ENCODE results near the gene TMEFF1. TPM values are rescaled to one million over a fixed set of nuclear protein-coding genes. Genes with fewer than 3 reads are reported as not detected.

Gene TMEFF1
- total and polyA plus RNA-seq, 8 donors = 0.05 to 0.92 TPM; not detected in 6

DNA sequence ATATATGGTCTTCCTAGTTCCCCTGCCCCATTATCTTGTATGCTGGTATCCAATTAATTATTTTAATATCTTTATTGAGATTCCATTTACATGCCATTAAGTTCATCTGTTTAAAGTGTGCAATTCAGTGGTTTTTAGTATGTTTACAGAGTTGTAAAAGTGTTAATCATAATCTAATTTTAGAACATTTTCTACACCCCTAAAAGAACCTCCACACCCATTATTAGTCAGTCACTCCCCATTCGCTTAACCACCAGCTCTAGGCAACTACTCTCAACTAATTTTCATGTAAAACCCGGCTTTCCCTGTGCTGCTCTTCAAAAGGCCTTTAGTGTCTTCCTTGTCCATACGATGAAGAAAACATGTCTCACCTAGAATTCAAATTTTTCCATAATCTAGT lies 84.1 kb downstream of the TMEFF1 start:
- DNase-seq = no peak
- no peaks in the 10 kb centered on the region for H3K36me3 ChIP-seq
- WGBS, 5 donors = 93 to 97% (median 96%) methylated on average over 3 of the region's 3 CpGs
- no peak overlapping the region for H3K27ac ChIP-seq
- intact Hi-C loops (cut with DNase I; ENCODE audit: low total_unique reads) = no loop called here
- no peaks in the 10 kb centered on the region for H3K4me1 ChIP-seq
- no peaks in the 10 kb centered on the region for H3K9me3 ChIP-seq
- TF ChIP-seq POLR2AphosphoS5 (IDR thresholded peaks at IDR 0.05) = no peak
- TF ChIP-seq EP300 (IDR thresholded peaks at IDR 0.05) = no peak
- TF ChIP-seq, protein P1, sequence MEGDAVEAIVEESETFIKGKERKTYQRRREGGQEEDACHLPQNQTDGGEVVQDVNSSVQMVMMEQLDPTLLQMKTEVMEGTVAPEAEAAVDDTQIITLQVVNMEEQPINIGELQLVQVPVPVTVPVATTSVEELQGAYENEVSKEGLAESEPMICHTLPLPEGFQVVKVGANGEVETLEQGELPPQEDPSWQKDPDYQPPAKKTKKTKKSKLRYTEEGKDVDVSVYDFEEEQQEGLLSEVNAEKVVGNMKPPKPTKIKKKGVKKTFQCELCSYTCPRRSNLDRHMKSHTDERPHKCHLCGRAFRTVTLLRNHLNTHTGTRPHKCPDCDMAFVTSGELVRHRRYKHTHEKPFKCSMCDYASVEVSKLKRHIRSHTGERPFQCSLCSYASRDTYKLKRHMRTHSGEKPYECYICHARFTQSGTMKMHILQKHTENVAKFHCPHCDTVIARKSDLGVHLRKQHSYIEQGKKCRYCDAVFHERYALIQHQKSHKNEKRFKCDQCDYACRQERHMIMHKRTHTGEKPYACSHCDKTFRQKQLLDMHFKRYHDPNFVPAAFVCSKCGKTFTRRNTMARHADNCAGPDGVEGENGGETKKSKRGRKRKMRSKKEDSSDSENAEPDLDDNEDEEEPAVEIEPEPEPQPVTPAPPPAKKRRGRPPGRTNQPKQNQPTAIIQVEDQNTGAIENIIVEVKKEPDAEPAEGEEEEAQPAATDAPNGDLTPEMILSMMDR (IDR thresholded peaks at IDR 0.05) = no peak
- no peak for TF ChIP-seq POLR2A (IDR thresholded peaks at IDR 0.05)
- H3K27me3 ChIP-seq = no peaks in the 10 kb centered on the region
- no peak overlapping the region for H3K4me3 ChIP-seq

DNA sequence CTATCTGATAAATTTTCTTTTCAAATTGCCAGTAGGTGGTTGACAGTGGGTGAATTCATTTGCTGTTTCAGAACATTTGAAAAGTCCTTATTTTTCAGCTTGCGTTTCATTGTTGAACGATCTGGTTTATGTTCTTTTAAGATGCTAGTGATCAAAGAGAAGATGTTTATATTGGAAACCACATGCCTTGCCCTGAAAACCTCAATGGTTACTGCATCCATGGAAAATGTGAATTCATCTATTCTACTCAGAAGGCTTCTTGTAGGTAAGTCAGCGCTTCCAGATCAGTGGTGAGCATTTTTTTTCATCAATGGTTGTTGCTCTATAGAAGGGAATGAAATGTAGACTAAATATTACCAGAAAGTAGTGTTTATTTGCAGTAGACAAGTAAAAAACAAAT lies 88.3 kb downstream of the TMEFF1 start:
- 80 to 89% (median 86%) methylated on average over 3 of the region's 3 CpGs for WGBS, 5 donors
- Histone ChIP-seq H3K27ac (no peak overlapping the region), H3K4me3 (no peak overlapping the region), H3K9me3 (no peaks in the 10 kb centered on the region), H3K27me3 (no peaks in the 10 kb centered on the region), H3K36me3 (peaks cover 0 to 4% (median 0%) of the 10 kb centered on the region in 4 donors), H3K4me1 (no peaks in the 10 kb centered on the region)
- intact Hi-C loops (cut with DNase I; ENCODE audit: low total_unique reads) = no loop called here
- no peak for TF ChIP-seq POLR2AphosphoS5 (IDR thresholded peaks at IDR 0.05)
- no peak for DNase-seq

DNA sequence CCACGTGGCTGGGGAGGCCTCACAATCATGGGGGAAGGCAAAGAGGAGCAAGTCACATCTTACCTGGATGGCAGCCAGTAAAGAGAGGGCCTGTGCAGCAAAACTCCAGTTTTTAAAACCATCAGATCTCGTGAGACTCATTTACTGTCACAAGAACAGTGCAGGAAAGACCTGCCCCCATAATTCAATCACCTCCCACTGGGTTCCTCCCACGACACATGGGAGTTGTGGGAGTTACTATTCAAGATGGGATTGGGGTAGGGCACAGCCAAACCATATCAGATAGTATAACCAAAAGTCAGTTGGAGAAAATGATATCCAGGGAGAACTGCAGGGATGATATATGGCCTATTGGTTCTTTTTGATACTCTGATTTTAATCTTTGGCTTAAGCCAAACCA lies 94.9 kb downstream of the TMEFF1 start:
- Histone ChIP-seq H3K27me3 (no peaks in the 10 kb centered on the region), H3K4me1 (no peaks in the 10 kb centered on the region), H3K27ac (no peak overlapping the region), H3K9me3 (no peaks in the 10 kb centered on the region), H3K4me3 (no peak overlapping the region), H3K36me3 (peaks cover 0 to 9% (median 0%) of the 10 kb centered on the region in 4 donors)
- intact Hi-C loops (cut with DNase I; ENCODE audit: low total_unique reads) = no loop called here
- 68 to 85% (median 73%) methylated on average over 3 of the region's 3 CpGs for WGBS, 5 donors
- no peak for DNase-seq
- TF ChIP-seq EP300 (IDR thresholded peaks at IDR 0.05) (no peak), POLR2A (IDR thresholded peaks at IDR 0.05) (no peak), POLR2AphosphoS5 (IDR thresholded peaks at IDR 0.05) (no peak)
- TF ChIP-seq, protein P1 (IDR thresholded peaks at IDR 0.05) = no peak

DNA sequence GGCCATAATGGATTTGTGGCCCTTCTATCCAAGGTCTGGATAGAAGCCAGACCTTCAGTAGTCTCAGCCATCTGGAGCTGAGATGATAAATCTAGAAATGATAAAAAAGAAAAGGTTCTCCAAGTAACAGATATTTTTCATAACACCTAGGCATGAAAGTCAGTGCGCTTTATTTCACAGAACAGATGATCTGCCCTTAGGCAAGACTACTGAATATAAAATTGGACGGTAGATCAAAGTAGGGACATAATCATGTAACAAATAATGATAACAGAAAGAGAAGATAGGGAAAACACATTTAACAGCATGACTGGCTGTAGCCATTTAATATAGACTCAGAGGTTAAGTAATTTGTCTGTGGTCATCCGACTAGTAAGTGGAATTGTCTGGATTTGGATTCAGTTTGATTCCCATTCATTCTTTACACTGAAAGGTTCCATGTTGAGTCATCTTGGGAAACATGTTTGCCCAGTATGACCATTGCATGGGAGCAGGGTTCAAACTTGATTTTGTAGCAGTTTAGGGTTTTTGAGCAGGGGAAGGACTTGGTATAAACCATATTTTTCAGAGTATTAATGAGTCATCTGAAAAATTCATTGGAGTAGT lies 100.8 kb downstream of the TMEFF1 start:
- Histone ChIP-seq H3K36me3 (peaks cover 0 to 15% (median 0%) of the 10 kb centered on the region in 4 donors), H3K27ac (no peak overlapping the region), H3K9me3 (no peaks in the 10 kb centered on the region), H3K4me1 (peaks cover 0 to 6% (median 0%) of the 10 kb centered on the region in 4 donors), H3K4me3 (no peak overlapping the region), H3K27me3 (no peaks in the 10 kb centered on the region)
- intact Hi-C loops (cut with DNase I; ENCODE audit: low total_unique reads) = no loop called here
- WGBS, 5 donors = 81 to 86% (median 82%) methylated on average over 3 of the region's 3 CpGs
- TF ChIP-seq POLR2AphosphoS5 (IDR thresholded peaks at IDR 0.05) = no peak
- TF ChIP-seq, protein P1 (IDR thresholded peaks at IDR 0.05) = no peak
- DNase-seq = no peak

DNA sequence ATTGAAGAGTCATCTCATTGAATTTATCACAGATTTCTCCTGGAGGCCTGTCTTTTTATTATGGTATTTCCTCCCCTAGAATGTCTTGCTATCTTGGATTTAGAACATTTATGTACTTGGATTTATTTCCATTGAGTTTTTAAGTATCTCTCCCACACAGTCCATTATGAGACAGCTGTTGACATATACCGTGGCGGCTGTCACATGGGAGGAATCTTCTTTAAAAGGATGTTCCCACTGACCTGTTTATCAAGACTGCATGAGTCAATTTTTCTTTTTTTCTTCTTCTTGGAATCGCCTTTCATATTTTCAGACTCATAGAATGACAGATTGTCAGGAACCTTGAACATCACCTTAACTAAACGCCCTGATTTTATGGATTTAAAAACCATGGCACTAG lies 102.1 kb downstream of the TMEFF1 start:
- peaks cover 0 to 6% (median 0%) of the 10 kb centered on the region in 4 donors for H3K4me1 ChIP-seq
- no peak for DNase-seq
- intact Hi-C loops (cut with DNase I; ENCODE audit: low total_unique reads) = no loop called here
- TF ChIP-seq POLR2AphosphoS5 (IDR thresholded peaks at IDR 0.05) (no peak), EP300 (IDR thresholded peaks at IDR 0.05) (no peak), POLR2A (IDR thresholded peaks at IDR 0.05) (no peak)
- no peaks in the 10 kb centered on the region for H3K9me3 ChIP-seq
- 88 to 95% (median 91%) methylated on average over 4 of the region's 4 CpGs for WGBS, 5 donors
- H3K4me3 ChIP-seq = no peak overlapping the region
- H3K27me3 ChIP-seq = no peaks in the 10 kb centered on the region
- peaks cover 0 to 11% (median 0%) of the 10 kb centered on the region in 4 donors for H3K36me3 ChIP-seq
- no peak overlapping the region for H3K27ac ChIP-seq
